ENCODE results near the gene ADPRM.

The ADPRM gene

GRCh38 chr17:10741416-10742135 is 44.2 kb downstream of the ADPRM start:
- no peak for DNase-seq (ENCODE audit: low read depth)

GRCh38 chr17:10742431-10742830 is 45.0 kb downstream of the ADPRM start:
- no peak for DNase-seq (ENCODE audit: low read depth)

GRCh38 chr17:10743316-10744009 is 46.1 kb downstream of the ADPRM start:
- DNase-seq (ENCODE audit: low read depth), result no peak

- DNase-seq (ENCODE audit: low read depth), result no peak
These were observed 47.2 kb downstream of the ADPRM start for GRCh38 chr17:10744501-10745000.

GRCh38 chr17:10745231-10745630 is 47.8 kb downstream of the ADPRM start:
- DNase-seq (ENCODE audit: low read depth), result no peak

GRCh38 chr17:10748531-10749181 is 51.3 kb downstream of the ADPRM start:
- no peak for DNase-seq (ENCODE audit: low read depth)

- DNase-seq (ENCODE audit: low read depth), result no peak
These were observed 52.8 kb downstream of the ADPRM start for GRCh38 chr17:10750210-10750609.

- no peak for DNase-seq (ENCODE audit: low read depth)
These were observed 54.2 kb downstream of the ADPRM start for GRCh38 chr17:10751563-10751962.

- no peak for DNase-seq (ENCODE audit: low read depth)
These were observed 55.3 kb downstream of the ADPRM start for GRCh38 chr17:10752696-10753095.

- DNase-seq (ENCODE audit: low read depth), result no peak
These were observed 56.7 kb downstream of the ADPRM start for GRCh38 chr17:10754109-10754508.

- DNase-seq (ENCODE audit: low read depth), result no peak
These were observed 57.6 kb downstream of the ADPRM start for GRCh38 chr17:10754861-10755591.

GRCh38 chr17:10755592-10756127 is 58.3 kb downstream of the ADPRM start:
- DNase-seq (ENCODE audit: low read depth), result no peak

- no peak for DNase-seq (ENCODE audit: low read depth)
These were observed 58.8 kb downstream of the ADPRM start for GRCh38 chr17:10756185-10756584.

- DNase-seq (ENCODE audit: low read depth), result no peak
These were observed 59.2 kb downstream of the ADPRM start for GRCh38 chr17:10756619-10757018.

- no peak for DNase-seq (ENCODE audit: low read depth)
These were observed 59.7 kb downstream of the ADPRM start for GRCh38 chr17:10757067-10757466.

- DNase-seq (ENCODE audit: low read depth), result no peak
These were observed 60.3 kb downstream of the ADPRM start for GRCh38 chr17:10757647-10758046.

- no peak for DNase-seq (ENCODE audit: low read depth)
These were observed 60.7 kb downstream of the ADPRM start for GRCh38 chr17:10758062-10758461.
